Gastrocnemius medialis (tissue), 4 donors: Measurements from ENCODE around the gene PDE1C.

Experiments
- CTCF ChIP-seq, 5 experiments: fragments of 450-650 bp in 3 of 5; fragments of 200-600 bp in 2 of 5; sonication (generic) in 2 of 5; IDR thresholded peaks in 4 of 5; conservative IDR thresholded peaks in 1 of 5; 1 replicate in 4 of 5; 2 replicates in 1 of 5; pipeline ENCODE4 v1.5.1; 2016 to 2019; ENCODE audit warnings: antibody characterized with exemption in 5 of 5, mild to moderate bottlenecking in 3 of 5, moderate library complexity in 3 of 5
- POLR2A ChIP-seq, 2 donors: fragments of 450-650 bp; IDR thresholded peaks; one replicate each; pipeline ENCODE4 v1.6.1; 2017; ENCODE audit warnings: antibody characterized with exemption in 2 of 2, mild to moderate bottlenecking in 2 of 2, moderate library complexity in 2 of 2

GRCh38 chr7:31958226-31958625 is 112.0 kb downstream of the PDE1C start:
- no peak for TF ChIP-seq CTCF (IDR thresholded peaks at IDR 0.05 in 4 of 5, conservative IDR thresholded peaks at IDR 0.05 in 1 of 5)
- TF ChIP-seq POLR2A (IDR thresholded peaks at IDR 0.05), result no peak
